Measurements from ENCODE around the gene TTLL9. TPM values are rescaled to one million over a fixed set of nuclear protein-coding genes. Genes with fewer than 3 reads are reported as not detected.

TTLL9 gene
- total and polyA plus RNA-seq, 10 of the 15 experiments (the other 5 are each of a cell fraction or from before 2014, with no cell fraction given), result 0.03 to 0.77 (median 0.11) TPM; not detected in 2

- TF ChIP-seq, protein P1, sequence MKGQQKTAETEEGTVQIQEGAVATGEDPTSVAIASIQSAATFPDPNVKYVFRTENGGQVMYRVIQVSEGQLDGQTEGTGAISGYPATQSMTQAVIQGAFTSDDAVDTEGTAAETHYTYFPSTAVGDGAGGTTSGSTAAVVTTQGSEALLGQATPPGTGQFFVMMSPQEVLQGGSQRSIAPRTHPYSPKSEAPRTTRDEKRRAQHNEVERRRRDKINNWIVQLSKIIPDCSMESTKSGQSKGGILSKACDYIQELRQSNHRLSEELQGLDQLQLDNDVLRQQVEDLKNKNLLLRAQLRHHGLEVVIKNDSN (IDR thresholded peaks at IDR 0.05; ENCODE audit: borderline replicate concordance, extremely low read length, insufficient read depth, low read depth, low read length), result no peak
- TF ChIP-seq NR2F1 (conservative IDR thresholded peaks at IDR 0.05) (no peak), IRF3 (IDR thresholded peaks at IDR 0.05) (no peak), CEBPB (IDR thresholded peaks at IDR 0.05; ENCODE audit: borderline replicate concordance in 1 of 2, low read depth in 2 of 2, low read length in 2 of 2) (no peak), BRCA1 (IDR thresholded peaks at IDR 0.05; ENCODE audit: low read depth, low read length) (no peak)
- TF ChIP-seq, protein P2, sequence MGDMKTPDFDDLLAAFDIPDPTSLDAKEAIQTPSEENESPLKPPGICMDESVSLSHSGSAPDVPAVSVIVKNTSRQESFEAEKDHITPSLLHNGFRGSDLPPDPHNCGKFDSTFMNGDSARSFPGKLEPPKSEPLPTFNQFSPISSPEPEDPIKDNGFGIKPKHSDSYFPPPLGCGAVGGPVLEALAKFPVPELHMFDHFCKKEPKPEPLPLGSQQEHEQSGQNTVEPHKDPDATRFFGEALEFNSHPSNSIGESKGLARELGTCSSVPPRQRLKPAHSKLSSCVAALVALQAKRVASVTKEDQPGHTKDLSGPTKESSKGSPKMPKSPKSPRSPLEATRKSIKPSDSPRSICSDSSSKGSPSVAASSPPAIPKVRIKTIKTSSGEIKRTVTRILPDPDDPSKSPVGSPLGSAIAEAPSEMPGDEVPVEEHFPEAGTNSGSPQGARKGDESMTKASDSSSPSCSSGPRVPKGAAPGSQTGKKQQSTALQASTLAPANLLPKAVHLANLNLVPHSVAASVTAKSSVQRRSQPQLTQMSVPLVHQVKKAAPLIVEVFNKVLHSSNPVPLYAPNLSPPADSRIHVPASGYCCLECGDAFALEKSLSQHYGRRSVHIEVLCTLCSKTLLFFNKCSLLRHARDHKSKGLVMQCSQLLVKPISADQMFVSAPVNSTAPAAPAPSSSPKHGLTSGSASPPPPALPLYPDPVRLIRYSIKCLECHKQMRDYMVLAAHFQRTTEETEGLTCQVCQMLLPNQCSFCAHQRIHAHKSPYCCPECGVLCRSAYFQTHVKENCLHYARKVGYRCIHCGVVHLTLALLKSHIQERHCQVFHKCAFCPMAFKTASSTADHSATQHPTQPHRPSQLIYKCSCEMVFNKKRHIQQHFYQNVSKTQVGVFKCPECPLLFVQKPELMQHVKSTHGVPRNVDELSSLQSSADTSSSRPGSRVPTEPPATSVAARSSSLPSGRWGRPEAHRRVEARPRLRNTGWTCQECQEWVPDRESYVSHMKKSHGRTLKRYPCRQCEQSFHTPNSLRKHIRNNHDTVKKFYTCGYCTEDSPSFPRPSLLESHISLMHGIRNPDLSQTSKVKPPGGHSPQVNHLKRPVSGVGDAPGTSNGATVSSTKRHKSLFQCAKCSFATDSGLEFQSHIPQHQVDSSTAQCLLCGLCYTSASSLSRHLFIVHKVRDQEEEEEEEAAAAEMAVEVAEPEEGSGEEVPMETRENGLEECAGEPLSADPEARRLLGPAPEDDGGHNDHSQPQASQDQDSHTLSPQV (IDR thresholded peaks at IDR 0.05), result no peak
- Histone ChIP-seq H3K4me1 (ENCODE audit: control insufficient read depth, insufficient read depth, low read length) (no peaks in the 10 kb centered on the region), H3K79me2 (ENCODE audit: control insufficient read depth, insufficient read depth, low read length) (no peaks in the 10 kb centered on the region), H3K4me2 (ENCODE audit: control insufficient read depth, insufficient read depth) (no peak overlapping the region), H3K9me3 (replicated peaks; ENCODE audit: control insufficient read depth, insufficient read depth, low read length) (no peaks in the 10 kb centered on the region), H2AFZ (ENCODE audit: control insufficient read depth, low read depth, low read length) (no peak overlapping the region), H3K27me3 (replicated peaks in 1 of 2; ENCODE audit: control insufficient read depth in 2 of 2, insufficient read depth in 2 of 2, low read length in 1 of 2) (no peaks in the 10 kb centered on the region; a peak in 2 of 4 replicates), H3K27ac (ENCODE audit: control insufficient read depth, insufficient read depth) (no peak overlapping the region), H3K9ac (ENCODE audit: control insufficient read depth, insufficient read depth, low read length) (no peak overlapping the region), H3K4me3 (no peak overlapping the region), H4K20me1 (ENCODE audit: control insufficient read depth, insufficient read depth) (no peaks in the 10 kb centered on the region), H3K36me3 (ENCODE audit: control insufficient read depth in 2 of 2, insufficient read depth in 2 of 2, low read length in 1 of 2) (no peaks in the 10 kb centered on the region)
- ChIA-PET POLR2A (no interaction called here), RAD21 (ENCODE audit: unreplicated experiment) (no interaction called here), SMC1A (ENCODE audit: uncharacterized antibody, unreplicated experiment) (no interaction called here), CTCF (interaction anchor here (0.6 kb wide), 1 partner anchor 567 kb away, joined by 3 read pairs; no protein-coding TSS in a partner anchor)
- ATAC-seq (no peak), DNase-seq (ENCODE audit: low read depth, low spot score) (no peak), FAIRE-seq (no peak)
- in situ Hi-C loops (cut with MboI), result no loop called here
- WGBS (ENCODE audit: insufficient coverage, insufficient replicate concordance, low lambda C conversion rate, missing lambda C conversion rate), result 29% methylated on average over 5 of the region's 5 CpGs
- no TSS peak for BruUV-seq (replicated peaks)
- intact Hi-C loops (cut with micrococcal nuclease; ENCODE audit: unreplicated experiment), result no loop called here
These were observed 118.1 kb downstream of the TTLL9 start for GRCh38 chr20:31988430-31989015.
